Breast epithelium (tissue), 4 donors: ENCODE measurements around the gene LRRC3B. TPM values are rescaled to one million over a fixed set of nuclear protein-coding genes. Genes with fewer than 3 reads are reported as not detected.
"Not testable (repeated sequence)": the region's sequence is repeated elsewhere in the genome, so short reads cannot be mapped to it uniquely, and the experiment has no call there.

Experiments used
- DNase-seq, 2 donors: peaks; one replicate each; pipeline ENCODE4 v3.0.0-alpha.2; 2019; ENCODE audit warnings: low spot score in 2 of 2
- H3K27ac ChIP-seq, 2 donors: fragments of 200-600 bp; sonication (generic) in 1 of 2; one replicate each; pipeline ENCODE4 v1.5.1; 2016 to 2019; ENCODE audit warnings: mild to moderate bottlenecking in 1 of 2
- H3K27me3 ChIP-seq, 2 donors: fragments of 200-600 bp; sonication (generic) in 1 of 2; one replicate each; pipeline versions ENCODE4 v1.5.1 to v1.6.0; 2017 to 2019; ENCODE audit warnings: control low read depth in 1 of 2, mild to moderate bottlenecking in 1 of 2
- H3K36me3 ChIP-seq: fragments of 200-600 bp; one replicate; pipeline ENCODE4 v1.5.1; 2019
- H3K4me1 ChIP-seq, 2 donors: fragments of 200-600 bp; sonication (generic); one replicate each; pipeline ENCODE4 v1.5.1; 2016 to 2019; ENCODE audit warnings: control low read depth in 1 of 2
- H3K4me3 ChIP-seq, 3 donors: fragments of 200-600 bp; sonication (generic); 1 replicate in 2 of 3; 2 replicates in 1 of 3; pipeline ENCODE4 v1.5.1; 2016 to 2019; ENCODE audit warnings: mild to moderate bottlenecking in 3 of 3, moderate library complexity in 2 of 3
- H3K9me3 ChIP-seq, 2 donors: fragments of 200-600 bp; sonication (generic) in 1 of 2; one replicate each; pipeline ENCODE4 v1.5.1; 2016 to 2019; ENCODE audit warnings: control low read depth in 1 of 2
- POLR2A ChIP-seq: fragments of 450-650 bp; IDR thresholded peaks from one replicate; pipeline ENCODE4 v1.6.1; 2016; ENCODE audit warnings: antibody characterized with exemption, mild to moderate bottlenecking, moderate library complexity
- POLR2AphosphoS5 ChIP-seq, 3 donors: sonication (generic); formaldehyde crosslinking; IDR thresholded peaks; one replicate each; pipeline ENCODE4 v1.6.1; 2017; ENCODE audit warnings: antibody characterized with exemption in 3 of 3
- intact Hi-C: fragments of 100-400 bp; cut with DNase I; formaldehyde crosslinking; loops from one replicate; pipeline ENCODE4 v1.15.1; 2023; ENCODE audit warnings: low total_unique reads
- total RNA-seq, 3 donors: library from RNA; depleted of rRNA; stranded (reverse); fragments of >200 nt; gene quantifications; one replicate each; pipeline ENCODE4 v1.1.0, GENCODE V29; 2016
- TF ChIP-seq, protein P1 (sequence below), 3 donors: fragments of 450-650 bp; IDR thresholded peaks; one replicate each; pipeline ENCODE4 v1.5.1; 2016 to 2017; ENCODE audit warnings: antibody characterized with exemption in 3 of 3, mild to moderate bottlenecking in 3 of 3, moderate library complexity in 3 of 3

LRRC3B gene
- total RNA-seq, 3 donors from 2014 or later: 0.66 to 1.2 TPM; not detected in 1

DNA sequence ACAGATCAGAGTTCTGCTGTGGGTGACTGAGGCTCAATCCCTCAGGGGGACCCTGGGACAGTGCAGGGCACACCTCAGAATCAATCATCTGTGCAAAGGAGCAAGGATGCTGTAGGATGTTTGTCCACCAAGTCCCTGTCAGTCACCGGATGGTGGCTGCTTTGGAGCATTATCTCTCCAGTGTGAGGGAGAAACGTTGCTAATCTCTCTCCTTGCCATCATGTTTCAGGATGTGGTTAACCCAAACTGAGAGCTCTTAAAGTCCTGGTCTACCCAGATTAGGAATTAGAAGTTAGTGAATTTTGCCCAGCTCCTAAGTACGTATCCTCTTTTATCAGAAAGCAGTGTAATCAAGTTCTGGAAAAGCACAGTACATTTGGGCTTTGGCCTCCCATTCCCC, 26.2 kb upstream of the LRRC3B start:
- TF ChIP-seq POLR2AphosphoS5 (IDR thresholded peaks at IDR 0.05) (no peak), POLR2A (no peak)
- TF ChIP-seq, protein P1, sequence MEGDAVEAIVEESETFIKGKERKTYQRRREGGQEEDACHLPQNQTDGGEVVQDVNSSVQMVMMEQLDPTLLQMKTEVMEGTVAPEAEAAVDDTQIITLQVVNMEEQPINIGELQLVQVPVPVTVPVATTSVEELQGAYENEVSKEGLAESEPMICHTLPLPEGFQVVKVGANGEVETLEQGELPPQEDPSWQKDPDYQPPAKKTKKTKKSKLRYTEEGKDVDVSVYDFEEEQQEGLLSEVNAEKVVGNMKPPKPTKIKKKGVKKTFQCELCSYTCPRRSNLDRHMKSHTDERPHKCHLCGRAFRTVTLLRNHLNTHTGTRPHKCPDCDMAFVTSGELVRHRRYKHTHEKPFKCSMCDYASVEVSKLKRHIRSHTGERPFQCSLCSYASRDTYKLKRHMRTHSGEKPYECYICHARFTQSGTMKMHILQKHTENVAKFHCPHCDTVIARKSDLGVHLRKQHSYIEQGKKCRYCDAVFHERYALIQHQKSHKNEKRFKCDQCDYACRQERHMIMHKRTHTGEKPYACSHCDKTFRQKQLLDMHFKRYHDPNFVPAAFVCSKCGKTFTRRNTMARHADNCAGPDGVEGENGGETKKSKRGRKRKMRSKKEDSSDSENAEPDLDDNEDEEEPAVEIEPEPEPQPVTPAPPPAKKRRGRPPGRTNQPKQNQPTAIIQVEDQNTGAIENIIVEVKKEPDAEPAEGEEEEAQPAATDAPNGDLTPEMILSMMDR (IDR thresholded peaks at IDR 0.05): no peak
- DNase-seq: no peak

GRCh38 chr3:26603311-26603710, 19.3 kb upstream of the LRRC3B start:
- not testable (repeated sequence) for H3K27me3 ChIP-seq, DNase-seq, H3K27ac ChIP-seq, H3K36me3 ChIP-seq, H3K4me3 ChIP-seq, H3K4me1 ChIP-seq
- H3K9me3 ChIP-seq: peaks cover 9 to 13% of the 10 kb centered on the region in 2 donors
- intact Hi-C loops: loop anchor here (2.0 kb wide), 1 partner anchor 15 kb away; no protein-coding TSS in a partner anchor

More for the DNA sequence above, 26.2 kb upstream of the LRRC3B start:
- Histone ChIP-seq H3K4me1 (no peaks in the 10 kb centered on the region), H3K27ac (no peak overlapping the region), H3K9me3 (no peaks in the 10 kb centered on the region), H3K4me3 (no peak overlapping the region), H3K27me3 (no peaks in the 10 kb centered on the region), H3K36me3 (no peaks in the 10 kb centered on the region)
- intact Hi-C loops: no loop called here

GRCh38 chr3:26603771-26604170, 18.8 kb upstream of the LRRC3B start:
- H3K4me3 ChIP-seq, H3K4me1 ChIP-seq, H3K36me3 ChIP-seq, H3K27ac ChIP-seq, DNase-seq, H3K27me3 ChIP-seq: not testable (repeated sequence)
- intact Hi-C loops: loop anchor here (2.0 kb wide), 1 partner anchor 15 kb away; no protein-coding TSS in a partner anchor
- H3K9me3 ChIP-seq: peaks cover 9 to 13% of the 10 kb centered on the region in 2 donors

GRCh38 chr3:26614006-26614685, 8.4 kb upstream of the LRRC3B start:
- Histone ChIP-seq H3K27ac (no peak overlapping the region), H3K9me3 (no peaks in the 10 kb centered on the region), H3K36me3 (no peaks in the 10 kb centered on the region), H3K4me3 (peak overlapping the region in 1 of 3 donors; percentile 25), H3K27me3 (no peaks in the 10 kb centered on the region), H3K4me1 (no peaks in the 10 kb centered on the region)
- TF ChIP-seq POLR2AphosphoS5 (IDR thresholded peaks at IDR 0.05) (no peak), POLR2A (no peak)
- TF ChIP-seq, protein P1 (IDR thresholded peaks at IDR 0.05): no peak
- no peak for DNase-seq
- intact Hi-C loops: no loop called here

- Histone ChIP-seq H3K27me3 (peaks cover 0 to 26% of the 10 kb centered on the region in 2 donors), H3K36me3 (no peaks in the 10 kb centered on the region), H3K4me1 (no peaks in the 10 kb centered on the region), H3K4me3 (peak overlapping the region in 1 of 3 donors; percentile 55), H3K9me3 (no peaks in the 10 kb centered on the region), H3K27ac (no peak overlapping the region)
- no peak for DNase-seq
- TF ChIP-seq, protein P1 (IDR thresholded peaks at IDR 0.05): no peak
- intact Hi-C loops: no loop called here
Measured at GRCh38 chr3:26621176-26621575, 1.4 kb upstream of the LRRC3B start.

- TF ChIP-seq, protein P1 (IDR thresholded peaks at IDR 0.05): no peak
- Histone ChIP-seq H3K4me3 (peak overlapping the region; percentile 14 to 68 (median 55)), H3K9me3 (no peaks in the 10 kb centered on the region), H3K4me1 (no peaks in the 10 kb centered on the region), H3K36me3 (no peaks in the 10 kb centered on the region), H3K27me3 (peaks cover 0 to 26% of the 10 kb centered on the region in 2 donors), H3K27ac (peak overlapping the region in 1 of 2 donors; percentile 2)
- intact Hi-C loops: no loop called here
- no peak for DNase-seq
Measured at GRCh38 chr3:26621906-26622620, 509 bp upstream of the LRRC3B start.
